Stimulated activated CD4-positive, alpha-beta T cell treated with anti-CD3 and anti-CD28 coated beads, TNF-alpha, amount 100 ng/mL, for 24 hours (primary cell): ENCODE measurements around the gene ABTB2.

ENCODE experiments used
- DNase-seq, 3 experiments: peaks; one replicate each; pipeline ENCODE4 v3.0.0-alpha.2; 2020; ENCODE audit warnings: low read depth in 3 of 3

ABTB2 gene

GRCh38 chr11:34114014-34114413 lies 243.8 kb downstream of the ABTB2 start:
- DNase-seq, result no peak

DNA sequence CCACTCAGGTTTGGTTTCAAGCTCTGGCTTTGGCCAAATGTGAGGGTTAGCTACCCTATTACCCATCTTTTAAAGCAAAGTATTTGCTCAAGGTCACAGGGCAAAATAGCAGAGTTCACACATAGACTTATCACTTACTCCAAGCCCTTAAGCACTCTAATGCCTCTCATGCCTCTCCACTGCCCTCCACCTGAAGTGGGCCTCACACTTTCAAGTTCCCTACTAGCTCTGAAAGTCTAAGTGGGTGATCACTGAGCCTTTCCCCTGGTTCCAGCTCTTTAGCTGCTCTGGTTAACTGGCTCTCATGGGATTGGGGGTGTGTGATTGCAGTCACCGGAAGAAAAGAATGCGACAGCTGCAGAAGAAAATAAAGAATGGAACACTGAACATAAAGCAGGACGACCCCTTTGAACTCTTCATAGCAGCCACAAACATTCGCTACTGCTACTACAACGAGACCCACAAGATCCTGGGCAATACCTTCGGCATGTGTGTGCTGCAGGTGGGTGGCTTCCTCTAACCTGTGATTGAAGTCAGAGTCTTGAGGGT lies 246.0 kb downstream of the ABTB2 start:
- no peak for DNase-seq

DNA sequence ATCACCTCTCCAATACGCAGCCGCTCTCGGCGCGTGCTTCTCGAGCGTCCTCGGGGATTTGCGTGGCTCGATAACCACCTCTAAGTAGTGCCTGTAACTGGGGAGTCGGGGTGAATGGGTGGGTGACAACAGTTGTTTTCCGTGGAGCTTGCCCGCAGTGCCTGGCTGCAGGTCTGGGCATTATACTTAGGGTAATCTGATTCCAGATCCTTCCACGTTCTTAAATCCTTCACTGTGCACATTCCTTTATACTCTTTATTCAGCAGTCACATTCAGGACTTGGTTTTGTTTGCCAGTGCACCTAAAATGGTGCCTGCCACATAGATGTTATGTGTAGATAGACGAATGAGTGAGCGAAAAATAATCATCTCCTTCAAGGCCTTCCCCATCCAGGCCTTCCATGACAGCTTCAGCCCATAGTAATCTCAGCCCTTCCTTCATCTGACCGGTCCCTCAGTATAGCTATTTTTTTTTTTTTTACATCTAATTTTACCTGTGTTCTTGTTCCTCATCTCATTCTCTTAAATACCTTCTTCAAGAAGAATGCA lies 251.8 kb downstream of the ABTB2 start:
- no peak for DNase-seq

DNA sequence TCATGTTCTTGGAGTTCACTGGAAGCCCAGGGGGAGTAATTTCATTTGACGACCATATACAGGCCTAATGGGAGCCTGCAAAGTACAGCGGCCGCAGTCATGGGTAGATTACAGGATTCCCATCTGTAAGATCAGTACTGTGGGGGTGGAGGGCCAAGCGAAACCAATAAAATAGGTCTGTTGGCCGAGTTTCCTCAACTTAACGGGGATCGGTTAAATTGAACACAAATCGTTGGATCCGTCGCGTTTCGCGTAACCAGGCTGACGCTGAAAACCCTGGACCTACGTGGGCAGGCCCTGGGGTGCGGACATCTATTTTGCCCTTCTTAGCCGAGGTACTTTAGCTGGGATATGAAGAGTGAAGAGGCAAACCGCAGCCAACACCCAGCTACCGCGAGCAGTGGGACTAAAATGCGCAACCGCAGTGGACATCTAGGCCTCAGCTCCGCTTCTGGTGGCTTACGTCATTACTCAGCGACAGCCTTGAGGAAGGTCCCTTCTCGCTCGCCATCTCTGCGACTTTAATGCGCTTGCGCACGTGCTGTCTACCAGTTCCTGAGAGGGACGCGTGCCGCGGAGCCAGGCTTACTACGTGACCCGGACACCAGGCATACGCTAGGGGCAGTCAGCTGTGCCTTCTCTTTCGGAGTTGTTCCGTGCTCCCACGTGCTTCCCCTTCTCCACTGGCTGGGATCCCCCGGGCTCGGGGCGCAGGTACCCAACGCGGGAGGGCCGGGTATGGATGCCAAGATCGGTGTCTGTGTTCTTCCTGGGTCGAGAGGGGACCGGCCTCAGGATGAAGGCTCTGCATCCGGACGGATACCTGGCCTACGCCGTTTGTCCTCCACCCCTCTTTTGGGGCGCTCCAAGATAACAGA lies 252.5 kb downstream of the ABTB2 start, which contains the start of gene NAT10:
Gene NAT10, plus strand, starts transcription at position 551 of the 878 bp plus-strand sequence. CDS start 2,597 bp downstream, outside the sequence.
- DNase-seq, result peak; percentile 96 to 97 (median 96)

- no peak for DNase-seq
These were observed 253.1 kb downstream of the ABTB2 start for GRCh38 chr11:34104680-34105078.
